Activated CD8-positive, alpha-beta memory T cell treated with anti-CD3 and anti-CD28 coated beads, Interleukin-2, amount 50 U/mL, for 48 hours (primary cell): ENCODE measurements around the gene DOK1.

Experiments used
- DNase-seq: peaks from one replicate; pipeline ENCODE4 v3.0.0-alpha.2; 2020

The DOK1 gene

DNA sequence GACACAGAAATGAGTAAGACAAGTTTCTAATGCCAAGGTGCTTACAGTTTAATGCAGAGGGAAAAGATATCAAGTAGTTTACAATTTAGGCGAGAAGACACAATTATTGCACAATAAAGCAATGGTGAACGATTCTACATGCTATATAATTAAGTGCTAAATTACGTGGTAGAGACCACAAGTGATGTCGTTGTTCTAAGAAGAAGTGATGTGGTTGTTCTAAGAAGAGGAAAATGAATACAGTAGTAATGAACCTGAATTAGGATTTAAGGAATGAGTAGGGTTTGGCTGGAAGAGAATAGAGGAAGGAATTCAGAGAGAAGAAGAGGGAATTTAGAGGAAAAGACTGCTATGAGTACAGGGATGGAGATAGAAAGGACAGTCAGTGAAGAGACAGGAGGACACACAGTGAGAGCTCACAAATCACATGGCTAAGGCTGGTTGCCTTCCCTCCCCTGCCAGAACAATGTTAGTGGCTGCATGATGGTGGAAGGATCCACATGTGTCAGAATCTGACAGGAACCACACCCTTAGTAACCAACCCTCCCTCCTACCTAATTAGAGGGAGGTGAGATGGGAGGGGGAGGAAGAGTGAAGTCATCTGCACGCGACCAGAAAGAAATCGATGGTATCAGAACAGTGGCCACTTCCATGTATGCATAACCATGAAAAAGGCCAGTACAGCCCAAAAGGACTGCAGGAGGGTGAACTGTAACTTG is 48.9 kb downstream of the DOK1 start:
- no peak for DNase-seq

- DNase-seq, result no peak
These were observed 52.4 kb downstream of the DOK1 start for GRCh38 chr2:74606927-74607326.
